Epithelial cell of proximal tubule (primary cell): ENCODE results near the gene DCAF8L2. TPM values are rescaled to one million over a fixed set of nuclear protein-coding genes. Genes with fewer than 3 reads are reported as not detected.
"Not testable (repeated sequence)": the region's sequence is repeated elsewhere in the genome, so short reads cannot be mapped to it uniquely, and the experiment has no call there.

Source experiments
- DNase-seq: peaks from one replicate; pipeline ENCODE4 v3.0.0-alpha.2; 2011; ENCODE audit warnings: low read depth
- H3K4me3 ChIP-seq: 2 replicates; pipeline ENCODE4 v1.5.1; 2011; ENCODE audit warnings: low read depth, mild to moderate bottlenecking, low read length
- CTCF ChIP-seq: conservative IDR thresholded peaks from 2 replicates; pipeline ENCODE4 v1.5.1; 2012; ENCODE audit warnings: low read depth, mild to moderate bottlenecking, low read length
- total RNA-seq: library from RNA; depleted of rRNA; stranded (reverse); fragments of >200 nt; gene quantifications from 2 replicates; pipeline ENCODE4 v1.2.3, GENCODE V29; 2015

Gene DCAF8L2
- total RNA-seq, 1 donor from 2014 or later, result not detected

GRCh38 chrX:27660878-27661277, 70.7 kb downstream of the DCAF8L2 start:
- no peak for TF ChIP-seq CTCF
- no peak overlapping the region for H3K4me3 ChIP-seq
- DNase-seq, result no peak

GRCh38 chrX:27671234-27671633, 81.1 kb downstream of the DCAF8L2 start:
- no peak for DNase-seq
- H3K4me3 ChIP-seq, result no peak overlapping the region
- no peak for TF ChIP-seq CTCF

GRCh38 chrX:27674491-27674890, 84.3 kb downstream of the DCAF8L2 start:
- H3K4me3 ChIP-seq, result no peak overlapping the region
- no peak for DNase-seq
- TF ChIP-seq CTCF, result no peak

GRCh38 chrX:27675493-27675892, 85.3 kb downstream of the DCAF8L2 start:
- DNase-seq, result no peak
- TF ChIP-seq CTCF, result no peak
- no peak overlapping the region for H3K4me3 ChIP-seq

- no peak overlapping the region for H3K4me3 ChIP-seq
- TF ChIP-seq CTCF, result no peak
- DNase-seq, result no peak
Measured at GRCh38 chrX:27679281-27679680, 89.1 kb downstream of the DCAF8L2 start.

GRCh38 chrX:27680726-27681125, 90.6 kb downstream of the DCAF8L2 start:
- no peak for TF ChIP-seq CTCF
- DNase-seq, result no peak
- H3K4me3 ChIP-seq, result no peak overlapping the region

- not testable (repeated sequence) for DNase-seq, H3K4me3 ChIP-seq
- peak; percentile 49 for TF ChIP-seq CTCF
Measured at GRCh38 chrX:27683566-27684208, 93.5 kb downstream of the DCAF8L2 start.
